Stimulated activated CD4-positive, alpha-beta T cell treated with anti-CD3 and anti-CD28 coated beads, Interleukin-1b, Interleukin-23, amount 100 ng/mL, for 1 hour (primary cell): ENCODE results near the gene ICAM2.
A peak's percentile ranks its signal among the peaks of the same experiment; 100 is the strongest.
"Not testable (repeated sequence)": the region's sequence is repeated elsewhere in the genome, so short reads cannot be mapped to it uniquely, and the experiment has no call there.

ENCODE experiments used
- DNase-seq, 2 donors: peaks; one replicate each; pipeline ENCODE4 v3.0.0-alpha.2; 2020; ENCODE audit warnings: low read depth in 2 of 2

Gene ICAM2

GRCh38 chr17:64009571-64010402 lies 10.6 kb downstream of the ICAM2 start:
- DNase-seq: no peak

GRCh38 chr17:64008830-64009229 lies 11.6 kb downstream of the ICAM2 start:
- DNase-seq: no peak

- DNase-seq: no peak
These were observed 12.1 kb downstream of the ICAM2 start for GRCh38 chr17:64008346-64008745.

GRCh38 chr17:64007838-64008282 lies 12.6 kb downstream of the ICAM2 start:
- no peak for DNase-seq

GRCh38 chr17:64007089-64007837 lies 13.2 kb downstream of the ICAM2 start:
- DNase-seq: not testable (repeated sequence)

- no peak for DNase-seq
These were observed 13.9 kb downstream of the ICAM2 start for GRCh38 chr17:64006361-64007088.

GRCh38 chr17:64005734-64006167 lies 14.7 kb downstream of the ICAM2 start:
- no peak for DNase-seq

- DNase-seq: no peak
These were observed 15.3 kb downstream of the ICAM2 start for GRCh38 chr17:64004903-64005733.

GRCh38 chr17:64004218-64004770 lies 16.1 kb downstream of the ICAM2 start:
- no peak for DNase-seq

- DNase-seq: no peak
These were observed 16.8 kb downstream of the ICAM2 start for GRCh38 chr17:64003526-64004121.

GRCh38 chr17:64002658-64003525 lies 17.5 kb downstream of the ICAM2 start:
- no peak for DNase-seq

GRCh38 chr17:64001763-64002529 lies 18.5 kb downstream of the ICAM2 start:
- DNase-seq: no peak

GRCh38 chr17:64001091-64001579 lies 19.3 kb downstream of the ICAM2 start:
- no peak for DNase-seq

- DNase-seq: no peak
These were observed 20.5 kb downstream of the ICAM2 start for GRCh38 chr17:63999680-64000531.

- no peak for DNase-seq
These were observed 21.4 kb downstream of the ICAM2 start for GRCh38 chr17:63998721-63999679.

- peak in 1 of 2 donors; percentile 51 for DNase-seq
These were observed 22.2 kb downstream of the ICAM2 start, which contains the start of gene PRR29 for GRCh38 chr17:63998050-63998720. Gene PRR29 (plus strand): TSS chr17:63998351. CDS start chr17:63998365, 14 bp downstream.
